Muscle of back (tissue), 11 donors: ENCODE measurements around the gene DUSP16. TPM values are rescaled to one million over a fixed set of nuclear protein-coding genes. Genes with fewer than 3 reads are reported as not detected.
"Not testable (repeated sequence)": the region's sequence is repeated elsewhere in the genome, so short reads cannot be mapped to it uniquely, and the experiment has no call there.

Experiments
- DNase-seq, 3 donors: peaks; one replicate each; pipeline versions ENCODE4 v3.0.0 to v3.0.0-alpha.2; 2013
- polyA plus RNA-seq, 10 donors: library from polyadenylated mRNA; unstranded; fragments of 120-200 nt; gene quantifications; one replicate each; pipeline ENCODE4 v1.2.1, GENCODE V29; 2013; ENCODE audit not compliant: insufficient read length in 10 of 10

The DUSP16 gene
- polyA plus RNA-seq, 10 donors, result 24.9 to 39.8 (median 31.3) TPM

GRCh38 chr12:12471982-12472961, 90.4 kb downstream of the DUSP16 start:
- not testable (repeated sequence) for DNase-seq

DNA sequence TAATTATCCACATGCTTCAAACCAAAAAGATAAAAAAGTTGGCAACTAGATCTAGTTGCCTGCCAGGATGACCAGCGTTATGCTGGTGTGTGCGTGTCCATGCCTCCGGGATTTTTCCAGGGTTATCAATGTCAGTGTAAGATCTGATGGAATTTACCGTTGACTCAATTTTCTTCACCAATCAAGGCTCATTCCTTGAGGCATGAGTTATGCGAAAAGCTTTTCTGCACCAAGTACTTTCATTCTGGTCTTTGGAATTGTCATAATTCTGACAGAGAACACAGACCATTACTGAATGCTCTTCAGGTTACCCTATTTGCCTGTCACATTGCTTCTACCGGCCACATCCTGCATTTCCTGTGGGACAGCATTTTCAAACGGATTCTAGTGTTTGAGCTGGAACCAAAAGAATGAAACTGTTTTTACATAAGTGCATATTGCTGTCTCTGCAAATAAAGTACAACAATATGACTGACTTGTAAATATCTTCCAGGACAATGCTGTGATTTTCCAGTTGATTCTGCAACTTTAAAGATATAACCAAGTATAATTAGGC, 91.8 kb downstream of the DUSP16 start:
- no peak for DNase-seq

DNA sequence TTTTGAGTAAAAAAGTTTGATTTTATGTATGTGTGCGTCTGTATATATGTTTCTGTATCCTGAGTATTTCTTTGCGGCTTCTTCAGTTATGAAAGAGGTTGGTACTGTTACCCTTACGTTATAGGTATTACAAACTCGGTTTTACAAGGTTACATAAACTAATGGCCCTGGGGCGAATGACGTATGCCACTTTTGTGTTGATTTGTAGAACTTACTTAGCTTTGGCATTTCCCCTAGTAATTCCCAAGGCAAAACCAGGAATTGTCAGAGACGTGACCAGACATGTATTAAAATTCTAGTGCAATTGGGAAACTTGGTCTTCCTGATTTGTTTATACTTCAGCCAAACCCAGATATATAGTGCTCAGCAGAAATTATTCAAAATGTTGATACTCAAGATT, 93.3 kb downstream of the DUSP16 start:
- DNase-seq, result no peak

- no peak for DNase-seq
Measured at GRCh38 chr12:12468575-12468974, 94.1 kb downstream of the DUSP16 start.

DNA sequence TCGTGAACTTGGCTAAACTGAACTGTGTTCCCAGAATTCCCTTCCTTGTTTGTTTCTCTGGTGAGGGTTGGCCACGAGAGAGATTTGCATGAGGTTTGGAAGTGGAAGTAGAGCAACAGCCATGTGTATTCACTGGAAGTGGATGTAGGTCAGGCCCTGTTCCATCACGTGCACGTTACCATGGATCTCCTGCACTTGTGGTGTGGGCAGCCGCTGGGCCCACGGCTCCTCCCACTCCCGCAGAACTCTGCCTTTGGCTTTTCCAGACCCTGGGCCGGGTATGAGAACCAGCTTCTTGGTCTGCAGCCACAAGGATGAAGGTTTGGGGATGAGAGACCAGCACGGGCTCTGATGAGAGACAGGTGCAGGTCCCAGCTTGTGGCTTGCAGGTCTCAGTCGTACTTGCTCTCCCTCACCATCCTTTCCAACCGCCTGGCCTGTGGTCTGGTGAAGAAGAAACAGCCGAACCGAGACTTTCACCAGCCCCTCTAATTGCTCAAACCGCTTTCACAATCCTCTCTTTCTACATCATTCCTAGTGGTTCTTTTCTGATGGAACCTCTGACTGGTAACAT, 94.9 kb downstream of the DUSP16 start:
- DNase-seq, result no peak

- DNase-seq, result no peak
Measured at GRCh38 chr12:12467264-12467663, 95.4 kb downstream of the DUSP16 start.

DNA sequence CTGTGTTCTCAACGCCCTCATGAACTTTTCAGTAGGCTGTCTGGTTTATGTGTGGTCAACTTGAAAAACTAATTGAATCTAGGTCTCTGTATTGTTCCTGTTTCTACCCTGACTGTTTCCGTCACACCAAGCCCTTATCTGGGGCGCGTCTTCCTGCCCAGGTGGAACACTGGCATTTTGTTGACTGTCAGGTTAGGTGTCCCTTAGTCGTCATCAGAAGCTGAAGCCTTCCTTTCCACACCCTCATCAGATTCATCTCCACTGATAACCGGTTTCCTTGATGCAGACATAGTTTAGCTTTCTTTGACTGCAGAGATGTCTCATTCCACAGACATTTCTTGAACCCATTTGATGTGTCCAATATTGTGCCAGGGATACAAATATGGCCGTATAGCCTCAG, 96.5 kb downstream of the DUSP16 start:
- no peak for DNase-seq

GRCh38 chr12:12465522-12465921, 97.1 kb downstream of the DUSP16 start:
- no peak for DNase-seq

DNA sequence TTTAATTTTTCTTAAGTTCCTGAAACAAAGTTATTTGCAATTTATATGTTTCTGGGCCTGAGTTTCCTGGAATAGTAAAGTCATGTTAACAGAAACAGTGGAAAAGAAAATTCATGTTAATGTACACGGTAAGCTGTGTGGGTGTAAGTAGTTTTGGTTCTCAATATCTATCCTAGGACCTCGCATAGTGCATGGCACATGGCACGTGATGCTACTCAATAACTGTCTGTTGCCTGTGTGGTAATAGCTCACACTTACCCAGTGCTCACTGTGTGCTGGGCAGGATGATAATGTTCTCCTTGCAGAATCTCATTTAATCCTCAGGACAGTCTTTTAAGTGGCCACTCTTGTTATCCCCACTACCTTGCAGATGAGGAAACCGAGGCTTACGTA, 100.7 kb downstream of the DUSP16 start:
- no peak for DNase-seq

DNA sequence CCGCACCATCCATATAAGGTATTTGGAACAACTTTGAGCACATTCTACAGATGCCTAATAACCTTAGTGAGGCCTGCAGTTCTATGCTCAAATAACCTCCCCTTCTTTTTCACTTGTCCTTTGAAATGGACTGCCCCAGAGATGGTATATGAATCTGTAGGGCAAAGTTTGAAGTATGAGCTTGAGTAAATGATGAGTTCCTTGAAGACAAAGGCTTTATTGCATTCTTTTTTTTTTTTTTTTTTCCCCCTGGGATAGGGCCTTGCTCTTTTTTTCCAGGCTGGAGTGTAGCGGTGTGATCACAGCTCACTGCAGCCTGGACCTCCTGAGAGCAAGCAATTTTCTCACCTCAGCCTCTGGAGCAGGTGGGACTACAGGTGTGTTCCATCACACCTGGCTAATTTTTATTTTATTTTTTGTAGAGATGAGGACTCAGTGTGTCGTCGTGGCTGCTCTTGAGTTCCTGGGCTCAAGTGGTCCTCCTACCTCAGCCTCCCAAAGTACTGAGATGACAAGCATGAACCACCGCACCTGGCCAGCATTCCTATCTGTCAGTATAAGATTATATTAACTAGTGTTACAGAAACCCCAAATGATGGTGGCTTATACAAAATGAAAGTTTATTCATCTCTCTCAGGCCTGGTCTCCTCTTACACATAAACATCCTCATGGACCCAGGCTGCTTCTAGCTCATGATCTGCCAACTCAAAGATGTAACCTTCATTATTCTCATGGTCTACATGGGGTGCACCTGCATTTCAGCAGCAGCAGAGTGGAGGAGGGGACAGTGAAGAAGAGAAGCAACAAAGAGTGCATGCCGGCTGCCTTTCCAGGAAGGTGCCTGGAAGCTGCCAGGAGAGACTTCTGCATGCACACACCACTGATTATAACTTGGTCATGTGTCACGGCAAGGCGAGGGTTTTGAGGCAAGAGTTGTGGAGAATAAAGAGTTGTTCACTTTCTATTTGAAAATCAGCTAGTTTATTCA, 101.4 kb downstream of the DUSP16 start:
- no peak for DNase-seq

GRCh38 chr12:12456637-12457036, 106.0 kb downstream of the DUSP16 start:
- peak in 2 of 3 donors; percentile 49 to 56 for DNase-seq

GRCh38 chr12:12454315-12454714, 108.3 kb downstream of the DUSP16 start:
- DNase-seq, result no peak

DNA sequence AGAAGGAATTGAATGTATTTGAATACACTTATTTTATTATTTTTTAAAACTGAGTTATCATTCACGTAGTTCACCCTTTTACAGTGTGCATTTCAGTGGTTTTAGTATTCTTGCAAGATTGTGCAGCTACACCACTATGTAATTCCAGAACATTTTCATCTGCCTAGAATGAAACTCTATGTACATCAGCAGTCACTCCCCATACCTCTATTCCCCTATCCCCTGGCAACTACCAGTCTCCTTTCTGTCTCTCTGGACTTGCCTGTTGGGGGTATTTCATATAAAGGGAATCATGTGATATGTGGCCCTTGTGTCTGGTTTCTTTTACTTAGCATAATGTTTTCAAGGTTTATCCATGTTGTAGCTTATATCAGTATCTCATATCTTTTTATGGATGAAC, 109.0 kb downstream of the DUSP16 start:
- DNase-seq, result no peak

- DNase-seq, result no peak
Measured at GRCh38 chr12:12452326-12452902, 110.2 kb downstream of the DUSP16 start.

DNA sequence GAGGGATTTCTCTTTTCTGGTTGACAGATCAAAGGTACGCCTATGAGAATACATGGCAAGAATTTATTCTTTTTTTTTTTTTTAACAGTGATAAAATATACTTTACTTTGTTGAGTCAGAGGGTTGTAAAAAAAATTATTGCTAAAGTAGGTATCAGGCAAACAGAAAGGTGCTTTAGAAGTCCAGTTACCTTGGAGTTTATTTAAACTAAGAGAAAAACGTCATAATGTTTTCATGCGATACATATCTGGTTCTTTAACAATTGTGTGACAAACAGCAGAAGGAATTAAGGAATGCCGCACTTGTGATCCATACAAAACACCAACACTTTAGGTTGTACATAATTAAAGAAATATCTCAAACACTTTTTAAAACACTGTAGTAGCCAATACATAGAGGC, 111.6 kb downstream of the DUSP16 start:
- DNase-seq, result no peak

- DNase-seq, result no peak
Measured at GRCh38 chr12:12450043-12450471, 112.6 kb downstream of the DUSP16 start.

GRCh38 chr12:12449533-12450025, 113.1 kb downstream of the DUSP16 start:
- no peak for DNase-seq

DNA sequence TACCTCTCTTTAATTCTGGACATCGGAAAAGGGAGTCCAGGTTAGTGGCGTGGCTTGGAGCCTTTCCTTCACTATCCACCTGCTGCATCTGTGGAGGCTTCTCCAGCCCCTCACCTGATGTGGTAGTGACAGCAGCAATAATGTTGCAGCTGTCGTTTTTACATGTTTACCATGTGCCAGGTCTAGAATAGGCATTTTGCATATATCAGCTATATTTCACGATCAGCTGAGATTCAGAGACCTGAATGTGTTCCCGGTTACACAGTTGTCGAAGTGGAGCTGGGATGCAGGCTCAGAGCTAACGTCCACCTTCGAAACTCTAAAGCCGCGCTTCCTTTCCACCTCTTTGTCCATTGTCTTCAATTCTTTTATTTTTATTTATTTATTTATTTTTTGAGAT, 114.8 kb downstream of the DUSP16 start:
- no peak for DNase-seq

GRCh38 chr12:12447236-12447635, 115.4 kb downstream of the DUSP16 start:
- DNase-seq, result no peak

DNA sequence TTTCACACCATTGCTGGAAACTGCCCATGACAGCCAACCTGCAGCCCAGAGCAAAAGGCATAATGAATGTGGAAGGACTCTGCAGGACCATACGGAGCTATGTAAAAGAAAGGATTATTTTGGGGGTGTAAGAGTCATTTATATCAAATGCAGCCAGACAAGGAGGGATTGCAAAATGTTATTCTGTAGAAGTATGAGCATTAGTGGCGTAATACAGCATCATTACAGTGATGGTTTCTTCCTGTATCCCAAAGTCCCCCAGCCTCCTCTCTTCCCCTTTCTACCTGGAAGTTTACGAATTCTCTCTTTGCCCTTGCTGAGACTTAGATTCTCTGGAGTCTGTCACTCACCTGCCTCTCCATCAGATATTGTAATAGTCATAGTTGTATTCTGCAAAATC, 115.9 kb downstream of the DUSP16 start:
- DNase-seq, result no peak

DNA sequence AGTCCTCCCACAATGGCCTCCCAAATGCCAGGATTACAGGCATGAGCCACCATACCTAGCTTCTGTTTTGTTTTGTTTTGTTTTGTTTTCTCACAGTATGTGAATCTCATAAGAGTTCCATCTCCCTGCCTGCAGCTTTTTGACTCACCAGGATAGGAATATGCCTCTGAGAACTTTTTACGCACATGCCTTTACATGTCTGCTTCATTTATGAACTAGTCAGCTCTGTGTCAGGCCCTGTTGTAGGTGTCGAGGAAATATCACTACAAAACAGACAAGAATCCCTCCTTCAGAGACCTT, 116.8 kb downstream of the DUSP16 start:
- DNase-seq, result no peak
